Transverse colon (tissue), 4 donors: ENCODE measurements around the gene C10orf71. TPM values are rescaled to one million over a fixed set of nuclear protein-coding genes. Genes with fewer than 3 reads are reported as not detected.

Source experiments
- DNase-seq: peaks from one replicate; pipeline ENCODE4 v3.0.0-alpha.2; 2019
- H3K27ac ChIP-seq, 4 donors: fragments of 200-600 bp; sonication (generic); 2 replicates each; pipeline ENCODE4 v1.5.1; 2016 to 2018; ENCODE audit warnings: inconsistent platforms in 4 of 4
- H3K27me3 ChIP-seq: fragments of 200-600 bp; sonication (generic); 2 replicates; pipeline ENCODE4 v1.5.1; 2017; ENCODE audit warnings: inconsistent platforms
- H3K36me3 ChIP-seq, 4 donors: fragments of 200-600 bp; sonication (generic); 2 replicates each; pipeline ENCODE4 v1.5.1; 2017 to 2019; ENCODE audit warnings: inconsistent platforms in 4 of 4
- H3K4me1 ChIP-seq, 4 donors: fragments of 200-600 bp; sonication (generic); 2 replicates each; pipeline ENCODE4 v1.5.1; 2017 to 2020; ENCODE audit warnings: inconsistent platforms in 4 of 4
- H3K4me3 ChIP-seq, 4 donors: fragments of 200-600 bp; sonication (generic); 1 replicate in 1 of 4; 2 replicates in 3 of 4; pipeline versions ENCODE4 v1.5.1 to v1.6.1; 2017 to 2019; ENCODE audit warnings: inconsistent platforms in 4 of 4
- H3K9me3 ChIP-seq, 2 donors: fragments of 200-600 bp; sonication (generic); 2 replicates each; pipeline ENCODE4 v1.5.1; 2017 to 2019; ENCODE audit warnings: inconsistent platforms in 2 of 2
- CTCF ChIP-seq, 5 experiments: fragments of 200-600 bp in 3 of 5; fragments of 450-650 bp in 2 of 5; sonication (generic) in 3 of 5; IDR thresholded peaks; 1 replicate in 2 of 5; 2 replicates in 3 of 5; pipeline ENCODE4 v1.5.1; 2016 to 2017; ENCODE audit warnings: antibody characterized with exemption in 5 of 5, inconsistent platforms in 3 of 5, mild to moderate bottlenecking in 2 of 5, moderate library complexity in 1 of 5
- EP300 ChIP-seq: sonication (generic); formaldehyde crosslinking; IDR thresholded peaks from one replicate; pipeline ENCODE4 v1.6.1; 2017; ENCODE audit warnings: antibody characterized with exemption, low read depth
- POLR2A ChIP-seq: fragments of 450-650 bp; IDR thresholded peaks from one replicate; pipeline ENCODE4 v1.6.1; 2016; ENCODE audit warnings: antibody characterized with exemption, mild to moderate bottlenecking, moderate library complexity
- POLR2AphosphoS5 ChIP-seq, 3 donors: sonication (generic); formaldehyde crosslinking; IDR thresholded peaks; one replicate each; pipeline ENCODE4 v1.6.1; 2016; ENCODE audit warnings: antibody characterized with exemption in 3 of 3
- WGBS, 2 donors: methylation state at CpG; one replicate each; pipeline ENCODE4 v1.1.5; 2018; ENCODE audit warnings: low coverage in 1 of 2; 5-methylcytosine and 5-hydroxymethylcytosine counted together
- in situ Hi-C, 4 donors: fragments of 200-750 bp; cut with MboI; loops; one replicate each; pipeline versions ENCODE4 v1.15.0 to v1.15.1; 2017; ENCODE audit warnings: low sequenced_read_pairs in 3 of 4, low pct_ligation_motif_present in 1 of 4, low pct_unique_long_range_greater_than_20kb in 1 of 4
- intact Hi-C: fragments of 100-400 bp; cut with DNase I; formaldehyde crosslinking; loops from one replicate; pipeline ENCODE4 v1.15.1; 2023; ENCODE audit warnings: low total_unique reads
- total RNA-seq, 4 donors: library from RNA; depleted of rRNA; stranded (reverse); fragments of >200 nt; gene quantifications; one replicate each; pipeline ENCODE4 v1.1.0, GENCODE V29; 2016

C10orf71 gene
- total RNA-seq, 4 donors from 2014 or later: under 0.01 TPM; not detected in 3

DNA sequence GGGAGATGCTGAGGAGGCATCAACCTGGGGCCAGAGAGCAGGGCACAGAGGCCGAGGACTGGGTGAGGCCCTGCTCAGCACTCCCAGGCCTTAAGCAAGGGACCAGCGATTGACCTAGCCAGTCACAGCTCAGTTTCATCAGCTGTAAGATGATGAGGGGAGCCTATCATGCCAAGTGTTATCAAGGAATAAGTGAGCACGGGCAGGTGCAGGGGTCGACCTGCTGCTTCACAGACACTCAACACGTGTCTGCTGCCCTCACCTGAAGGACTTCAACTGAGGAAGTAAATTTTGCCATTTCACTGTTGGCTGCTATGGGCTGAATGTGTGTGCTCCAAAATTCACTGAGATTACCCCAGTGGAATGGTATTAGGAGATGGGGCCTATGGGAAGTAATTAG is 9.9 kb downstream of the C10orf71 start:
- no peak for TF ChIP-seq POLR2AphosphoS5 (IDR thresholded peaks at IDR 0.05)
- no peak for TF ChIP-seq CTCF (IDR thresholded peaks at IDR 0.05)
- TF ChIP-seq POLR2A: no peak
- TF ChIP-seq EP300: no peak
- Histone ChIP-seq H3K27me3 (no peaks in the 10 kb centered on the region), H3K36me3 (no peaks in the 10 kb centered on the region), H3K4me1 (no peaks in the 10 kb centered on the region), H3K9me3 (no peaks in the 10 kb centered on the region), H3K27ac (no peak overlapping the region), H3K4me3 (no peak overlapping the region)
- WGBS, 2 donors: 80 to 84% methylated on average over 2 to 5 of the region's 5 CpGs
- DNase-seq: no peak
- intact Hi-C loops (no loop called here), in situ Hi-C loops (no loop called here)

DNA sequence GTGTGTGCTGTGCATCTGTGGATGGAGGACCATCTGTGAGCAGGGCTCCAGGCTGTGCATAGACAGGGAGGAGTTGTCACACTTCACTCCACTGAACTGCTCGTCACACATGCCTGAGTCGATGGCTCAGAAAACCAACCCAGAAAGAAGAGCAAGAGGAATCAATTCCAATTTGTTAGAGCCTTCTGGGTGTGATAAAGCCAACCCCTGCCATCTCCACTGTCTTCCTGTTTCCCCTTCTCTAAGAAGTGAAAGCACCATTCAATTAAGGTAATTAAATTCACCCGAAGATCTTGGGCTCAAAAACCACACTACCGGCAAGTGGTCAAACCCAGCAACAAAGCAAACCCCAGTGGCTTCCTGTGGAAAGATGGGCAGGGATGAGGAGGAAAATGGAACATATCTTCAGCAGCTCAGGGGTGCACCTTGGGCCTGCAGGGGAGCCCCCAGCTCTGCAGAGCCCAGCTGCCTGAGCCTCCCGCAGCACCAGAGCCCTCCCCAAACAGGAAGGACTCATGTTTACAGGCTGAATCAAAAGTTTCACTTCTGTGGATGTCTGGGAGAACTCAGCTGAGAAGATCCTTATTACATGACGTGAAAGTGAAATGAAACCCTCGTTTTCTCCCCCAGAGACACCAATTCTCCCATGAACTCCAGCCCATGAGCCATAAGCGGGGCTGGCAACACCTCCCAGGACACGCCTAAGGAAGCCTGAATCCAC is 10.9 kb downstream of the C10orf71 start:
- 20 to 48% methylated on average over 1 to 9 of the region's 9 CpGs for WGBS, 2 donors
- intact Hi-C loops: no loop called here
- H3K36me3 ChIP-seq: no peaks in the 10 kb centered on the region
- H3K9me3 ChIP-seq: no peaks in the 10 kb centered on the region
- H3K4me3 ChIP-seq: no peak overlapping the region
- in situ Hi-C loops: no loop called here
- no peaks in the 10 kb centered on the region for H3K27me3 ChIP-seq
- no peak for DNase-seq
- H3K27ac ChIP-seq: no peak overlapping the region
- no peak for TF ChIP-seq EP300
- TF ChIP-seq POLR2AphosphoS5 (IDR thresholded peaks at IDR 0.05): no peak
- no peak for TF ChIP-seq CTCF (IDR thresholded peaks at IDR 0.05)
- no peak for TF ChIP-seq POLR2A
- H3K4me1 ChIP-seq: no peaks in the 10 kb centered on the region

GRCh38 chr10:49310460-49310859 is 11.5 kb downstream of the C10orf71 start:
- intact Hi-C loops: no loop called here
- no peaks in the 10 kb centered on the region for H3K36me3 ChIP-seq
- no peak overlapping the region for H3K27ac ChIP-seq
- 75 to 85% methylated on average over 3 to 5 of the region's 5 CpGs for WGBS, 2 donors
- H3K9me3 ChIP-seq: no peaks in the 10 kb centered on the region
- no peak for DNase-seq
- no peak for TF ChIP-seq EP300
- TF ChIP-seq CTCF (IDR thresholded peaks at IDR 0.05): no peak
- TF ChIP-seq POLR2A: no peak
- TF ChIP-seq POLR2AphosphoS5 (IDR thresholded peaks at IDR 0.05): no peak
- no peak overlapping the region for H3K4me3 ChIP-seq
- no peaks in the 10 kb centered on the region for H3K4me1 ChIP-seq
- H3K27me3 ChIP-seq: no peaks in the 10 kb centered on the region
- in situ Hi-C loops: no loop called here

- no peaks in the 10 kb centered on the region for H3K9me3 ChIP-seq
- intact Hi-C loops: no loop called here
- no peaks in the 10 kb centered on the region for H3K36me3 ChIP-seq
- no peak overlapping the region for H3K27ac ChIP-seq
- DNase-seq: no peak
- WGBS, 2 donors: 84 to 92% methylated on average over 2 to 7 of the region's 7 CpGs
- no peaks in the 10 kb centered on the region for H3K4me1 ChIP-seq
- TF ChIP-seq CTCF (IDR thresholded peaks at IDR 0.05) (no peak), EP300 (no peak), POLR2AphosphoS5 (IDR thresholded peaks at IDR 0.05) (no peak), POLR2A (no peak)
- H3K27me3 ChIP-seq: no peaks in the 10 kb centered on the region
- no peak overlapping the region for H3K4me3 ChIP-seq
- in situ Hi-C loops: no loop called here
Measured at GRCh38 chr10:49310901-49311554, 12.1 kb downstream of the C10orf71 start.
